GM18511 (cell line): ENCODE data around the gene FBLN1.

Experiments used
- ATAC-seq: cut with Tn5 transposase; IDR thresholded peaks from one replicate; pipeline ENCODE4 v1.9.1; 2021; ENCODE audit warnings: mild to moderate bottlenecking, moderate library complexity; ENCODE audit not compliant: unreplicated experiment

FBLN1 gene

DNA sequence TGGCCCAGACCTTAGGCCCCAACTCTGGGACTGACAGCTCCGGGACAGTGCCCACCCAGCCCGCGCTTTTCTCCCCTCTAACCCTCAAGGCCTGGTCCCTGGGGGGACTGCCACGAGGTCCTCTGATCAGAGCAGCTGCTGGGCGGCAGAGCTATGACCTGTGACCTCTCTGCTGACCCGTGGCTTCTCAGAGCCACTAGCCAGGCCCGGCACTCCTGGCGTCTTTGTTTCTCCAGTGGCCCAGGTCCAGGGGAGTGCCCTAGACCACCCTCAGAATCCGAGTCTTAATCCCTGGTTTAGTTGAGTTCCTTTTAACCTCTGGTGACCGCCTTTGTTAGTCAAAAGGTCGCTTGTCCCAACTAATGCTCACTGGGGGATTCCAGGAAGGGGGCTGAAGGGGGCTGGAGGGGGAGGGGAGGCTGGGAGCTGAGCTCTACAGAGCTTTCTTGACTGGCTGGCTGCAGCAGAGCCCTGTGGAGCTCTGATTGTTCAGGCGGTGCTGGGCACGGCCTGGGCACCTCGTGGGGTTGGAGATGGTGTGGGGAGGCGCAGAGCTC is 1.2 kb downstream of the FBLN1 start:
- no peak for ATAC-seq

DNA sequence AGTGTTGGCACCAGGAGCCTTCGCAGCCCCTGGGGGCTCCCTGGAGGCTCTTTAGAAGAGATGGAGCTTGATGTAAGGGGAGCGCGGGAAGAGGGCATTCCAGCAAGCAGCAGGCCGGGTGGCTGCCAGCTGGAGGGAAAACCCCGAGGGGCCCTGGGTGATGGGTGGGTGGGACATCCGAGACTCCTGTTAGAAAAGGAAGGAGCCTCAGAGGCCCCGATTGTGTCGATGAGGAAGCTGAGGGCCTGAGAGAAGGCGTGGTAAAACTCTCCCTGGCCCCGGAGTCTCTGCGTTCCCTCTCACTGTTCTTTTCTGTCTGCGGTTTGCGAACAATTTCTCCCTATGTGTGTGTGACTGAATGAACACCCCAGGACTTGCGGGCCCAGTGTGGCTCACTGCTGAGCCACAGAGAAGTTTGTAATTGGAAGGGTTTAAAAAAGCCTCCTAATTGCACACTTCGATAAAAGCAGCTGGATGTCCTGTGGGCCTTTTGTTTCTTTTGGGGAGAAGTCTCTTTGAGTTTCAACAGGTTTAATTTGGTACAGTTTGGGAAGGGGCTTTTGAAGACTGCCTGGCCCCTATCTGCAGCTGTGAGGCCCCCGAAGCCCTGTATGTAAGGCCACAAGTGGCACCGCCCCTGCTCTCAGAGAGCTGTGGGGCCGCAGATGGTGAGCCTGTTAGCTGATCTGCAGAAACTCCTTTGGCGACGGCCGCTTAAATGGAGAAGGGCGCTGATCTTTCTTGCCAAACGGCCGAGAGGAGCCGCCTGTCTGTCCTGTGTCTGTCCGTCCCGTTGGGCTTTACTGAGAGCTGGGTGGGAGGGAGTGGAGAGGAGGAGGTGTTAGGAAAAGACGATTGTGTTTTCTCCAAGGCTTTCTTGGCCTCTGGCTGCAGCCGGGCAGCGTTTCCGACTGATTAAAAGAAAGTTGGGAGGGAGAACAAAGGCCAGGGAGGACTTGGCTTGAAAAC is 2.0 kb downstream of the FBLN1 start:
- no peak for ATAC-seq

- no peak for ATAC-seq
Observed at GRCh38 chr22:45505991-45506747, 3.5 kb downstream of the FBLN1 start.

- ATAC-seq, result no peak
Observed at GRCh38 chr22:45506816-45507360, 4.2 kb downstream of the FBLN1 start.

DNA sequence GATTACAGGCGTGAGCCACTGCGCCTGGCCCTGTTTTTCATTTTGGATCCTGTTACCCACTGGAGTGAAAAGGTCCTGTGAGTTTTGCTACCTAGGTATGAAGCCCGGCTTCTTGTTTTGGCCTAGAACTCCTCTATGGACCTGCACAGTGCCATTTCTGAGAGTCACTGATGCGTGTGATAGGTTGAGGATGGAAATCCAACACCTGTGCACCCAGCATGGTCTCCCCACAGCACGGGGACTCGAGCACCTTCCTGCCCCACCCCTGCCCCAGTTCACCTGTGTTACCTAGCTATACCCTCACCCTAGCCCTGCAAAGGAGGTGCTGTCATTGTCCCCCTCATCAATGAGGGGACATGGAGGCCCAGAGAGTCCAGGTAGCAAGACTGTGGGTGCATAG is 5.1 kb downstream of the FBLN1 start:
- ATAC-seq, result no peak

DNA sequence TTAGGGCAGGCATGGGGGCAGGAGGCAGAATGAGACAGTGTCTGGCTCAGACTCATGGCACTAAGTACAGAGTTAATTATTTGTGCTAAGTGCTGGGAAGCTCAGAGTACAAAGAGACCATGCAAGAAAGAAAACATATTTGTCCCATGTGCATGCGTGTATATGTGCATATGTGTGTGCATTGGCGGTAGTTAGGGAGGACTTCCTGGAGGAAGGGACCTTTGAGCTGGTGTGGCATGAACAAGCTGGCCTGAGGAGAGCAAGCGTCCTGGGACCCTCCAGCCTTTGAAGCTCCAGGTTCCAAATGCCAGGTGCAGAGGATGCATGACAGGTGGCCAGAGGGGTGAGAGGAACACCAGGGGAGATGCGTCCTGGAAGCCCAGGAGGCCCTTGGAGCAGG is 6.1 kb downstream of the FBLN1 start:
- no peak for ATAC-seq

GRCh38 chr22:45510376-45511232 is 7.9 kb downstream of the FBLN1 start:
- no peak for ATAC-seq

- ATAC-seq, result no peak
Observed at GRCh38 chr22:45511847-45512261, 9.2 kb downstream of the FBLN1 start.

GRCh38 chr22:45512363-45512762 is 9.7 kb downstream of the FBLN1 start:
- ATAC-seq, result no peak

GRCh38 chr22:45515676-45516075 is 13.0 kb downstream of the FBLN1 start:
- no peak for ATAC-seq

- ATAC-seq, result no peak
Observed at GRCh38 chr22:45516163-45516562, 13.5 kb downstream of the FBLN1 start.

DNA sequence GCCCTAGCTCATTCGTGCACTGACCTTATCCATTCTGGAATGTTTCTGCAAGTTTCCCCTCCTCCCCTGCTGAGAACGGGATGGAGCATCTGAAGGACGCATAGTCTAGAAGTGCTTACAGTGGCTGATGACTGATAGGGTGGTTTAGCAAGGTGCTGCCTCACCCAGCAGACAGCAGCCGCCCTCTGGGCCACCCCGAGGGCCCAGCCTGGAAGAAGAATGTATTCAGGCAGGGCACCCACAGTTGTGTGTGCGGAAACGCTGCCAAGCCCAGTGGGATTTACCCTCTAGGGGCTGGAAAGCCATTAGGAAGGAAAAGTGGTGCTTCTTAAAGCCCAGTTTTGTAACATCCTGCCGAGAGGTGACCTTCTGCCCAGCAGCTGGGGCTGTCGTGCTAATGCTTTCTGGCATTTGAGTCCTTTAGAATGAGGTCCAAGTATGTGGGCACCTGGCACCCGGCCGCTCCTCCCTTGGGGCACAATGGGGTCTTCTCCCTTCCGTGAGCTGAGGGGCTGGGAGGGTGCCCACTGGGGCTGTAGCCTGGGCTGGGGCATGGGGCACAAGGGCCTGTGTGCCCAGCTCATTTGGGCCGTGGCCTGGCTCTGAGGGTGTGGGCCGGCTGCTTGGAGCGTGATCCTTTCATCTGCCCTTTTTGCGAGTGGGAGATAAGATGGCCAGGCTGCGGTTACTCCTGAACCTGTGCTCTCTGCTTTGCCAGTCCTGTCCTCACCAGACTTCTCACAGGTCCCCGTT is 14.4 kb downstream of the FBLN1 start:
- ATAC-seq, result no peak

GRCh38 chr22:45518136-45518535 is 15.5 kb downstream of the FBLN1 start:
- ATAC-seq, result no peak

DNA sequence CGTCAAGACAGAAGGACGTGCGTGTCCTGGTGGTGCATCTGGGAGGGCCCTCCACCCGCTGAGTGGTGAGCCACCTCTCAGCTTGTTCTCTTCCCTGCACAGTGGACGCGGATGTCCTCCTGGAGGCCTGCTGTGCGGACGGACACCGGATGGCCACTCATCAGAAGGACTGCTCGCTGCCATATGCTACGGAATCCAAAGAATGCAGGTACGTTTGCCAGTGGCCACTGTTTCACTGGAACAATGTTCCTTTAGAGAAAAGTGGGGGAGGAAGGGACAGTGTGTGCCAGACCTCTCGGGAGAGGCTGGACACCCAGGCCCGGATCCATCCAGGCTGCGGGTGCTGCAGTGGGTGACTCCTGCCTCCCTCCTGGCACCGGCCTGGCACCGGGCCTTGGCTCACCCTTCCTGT is 15.9 kb downstream of the FBLN1 start:
- ATAC-seq, result no peak

- no peak for ATAC-seq
Observed at GRCh38 chr22:45521178-45521577, 18.5 kb downstream of the FBLN1 start.

- no peak for ATAC-seq
Observed at GRCh38 chr22:45522462-45522861, 19.8 kb downstream of the FBLN1 start.

- no peak for ATAC-seq
Observed at GRCh38 chr22:45524157-45524556, 21.5 kb downstream of the FBLN1 start.

DNA sequence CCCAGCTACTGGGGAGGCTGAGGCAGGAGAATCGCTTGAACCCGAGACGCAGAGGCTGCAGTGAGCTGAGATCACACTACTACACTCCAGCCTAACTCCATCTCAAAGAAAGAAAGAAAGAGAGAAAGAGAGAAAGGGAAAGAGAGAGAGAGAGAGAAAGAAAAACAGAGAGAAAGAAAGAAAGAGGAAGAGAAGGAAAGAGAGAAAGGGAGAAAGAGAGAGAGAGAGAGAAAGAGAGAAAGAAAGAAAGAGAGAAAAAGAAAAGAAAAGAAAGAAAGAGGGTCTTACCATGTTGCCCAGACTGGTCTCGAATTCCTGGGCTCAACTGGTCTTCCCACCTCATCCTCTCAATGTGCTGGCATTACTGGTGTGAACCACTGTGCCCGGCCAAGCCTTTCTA is 22.3 kb downstream of the FBLN1 start:
- ATAC-seq, result no peak

GRCh38 chr22:45525480-45525879 is 22.8 kb downstream of the FBLN1 start:
- no peak for ATAC-seq

- no peak for ATAC-seq
Observed at GRCh38 chr22:45526281-45526680, 23.6 kb downstream of the FBLN1 start.
